Upper lobe of right lung (tissue), 1 donor: ENCODE measurements around the gene RBM23. TPM values are rescaled to one million over a fixed set of nuclear protein-coding genes. Genes with fewer than 3 reads are reported as not detected.

ENCODE experiments used
- ATAC-seq: fragments of 200-7000 bp; cut with Tn5 transposase; one replicate; pipeline ENCODE4 v1.9.1; 2020; ENCODE audit warnings: mild to moderate bottlenecking, moderate library complexity
- DNase-seq: peaks from one replicate; pipeline ENCODE4 v3.0.0-alpha.2; 2020
- H3K27ac ChIP-seq: fragments of 200-600 bp; one replicate; pipeline ENCODE4 v1.8.0; 2022
- H3K27me3 ChIP-seq: fragments of 200-600 bp; one replicate; pipeline ENCODE4 v1.8.0; 2022; ENCODE audit warnings: mild to moderate bottlenecking
- H3K36me3 ChIP-seq: fragments of 200-600 bp; one replicate; pipeline ENCODE4 v1.8.0; 2022
- H3K4me1 ChIP-seq: fragments of 200-600 bp; one replicate; pipeline ENCODE4 v1.8.0; 2022
- H3K4me3 ChIP-seq: fragments of 200-600 bp; one replicate; pipeline ENCODE4 v1.8.0; 2022; ENCODE audit warnings: mild to moderate bottlenecking
- H3K9me3 ChIP-seq: fragments of 200-600 bp; one replicate; pipeline ENCODE4 v1.8.0; 2022
- CTCF ChIP-seq: fragments of 200-600 bp; IDR thresholded peaks from one replicate; pipeline ENCODE4 v1.8.0; 2022; ENCODE audit warnings: antibody characterized with exemption
- intact Hi-C: fragments of 100-400 bp; cut with DNase I; formaldehyde crosslinking; loops from one replicate; pipeline ENCODE4 v1.11.0; 2022
- total RNA-seq: library from RNA; stranded (reverse); fragmentation: NEBNext Ultra II Directional; extraction: Animal tissue kit (Norgen Biotek cat#: 25700); gene quantifications from one replicate; pipeline ENCODE4 v1.2.1, GENCODE V29; 2021
- donor health status: DM: no; HTN: yes; CAD: no; lungs with severe emphysema.

RBM23 gene
- total RNA-seq, 1 donor from 2014 or later, result 83.5 TPM

- intact Hi-C loops, result no loop called here
- H3K27ac ChIP-seq, result peak overlapping the region; percentile 85
- H3K4me1 ChIP-seq, result peaks cover 17% of the 10 kb centered on the region
- no peaks in the 10 kb centered on the region for H3K27me3 ChIP-seq
- no peak for TF ChIP-seq CTCF
- peak overlapping the region; percentile 89 for H3K4me3 ChIP-seq
- H3K9me3 ChIP-seq, result no peaks in the 10 kb centered on the region
- ATAC-seq, result no peak
- no peak for DNase-seq
- H3K36me3 ChIP-seq, result peaks cover 23% of the 10 kb centered on the region
These were observed 11.0 kb upstream of the RBM23 start for GRCh38 chr14:22929961-22930364.

GRCh38 chr14:22929104-22929960 is 10.4 kb upstream of the RBM23 start, which contains the start of gene PRMT5:
TSS of gene PRMT5 (minus strand) at chr14:22929376. CDS start at chr14:22929361, 15 bp downstream.
- DNase-seq (peak; percentile 98), ATAC-seq (peak; percentile 98)
- H3K27me3 ChIP-seq, result no peaks in the 10 kb centered on the region
- intact Hi-C loops, result no loop called here
- peak within 1 kb of the TSS; percentile 87 for H3K27ac ChIP-seq
- TF ChIP-seq CTCF, result no peak
- H3K4me3 ChIP-seq, result peak within 1 kb of the TSS; percentile 89
- H3K4me1 ChIP-seq, result peaks cover 17% of the 10 kb centered on the region
- peaks cover 29% of the 10 kb centered on the region for H3K36me3 ChIP-seq
- H3K9me3 ChIP-seq, result no peaks in the 10 kb centered on the region

GRCh38 chr14:22928237-22929103 is 9.5 kb upstream of the RBM23 start:
- TF ChIP-seq CTCF, result no peak
- Histone ChIP-seq H3K4me3 (peak overlapping the region; percentile 89), H3K27me3 (no peaks in the 10 kb centered on the region), H3K4me1 (peaks cover 17% of the 10 kb centered on the region), H3K27ac (peak overlapping the region; percentile 87), H3K36me3 (peaks cover 38% of the 10 kb centered on the region), H3K9me3 (no peaks in the 10 kb centered on the region)
- DNase-seq (no peak), ATAC-seq (no peak)
- intact Hi-C loops, result no loop called here

GRCh38 chr14:22926316-22926715 is 7.4 kb upstream of the RBM23 start:
- TF ChIP-seq CTCF, result no peak
- Histone ChIP-seq H3K4me3 (no peak overlapping the region), H3K4me1 (peaks cover 17% of the 10 kb centered on the region), H3K36me3 (peaks cover 57% of the 10 kb centered on the region), H3K27me3 (no peaks in the 10 kb centered on the region), H3K9me3 (no peaks in the 10 kb centered on the region), H3K27ac (no peak overlapping the region)
- DNase-seq, result no peak
- no peak for ATAC-seq
- intact Hi-C loops, result no loop called here

GRCh38 chr14:22925513-22925912 is 6.6 kb upstream of the RBM23 start:
- no peaks in the 10 kb centered on the region for H3K9me3 ChIP-seq
- no peak for ATAC-seq
- no peak for DNase-seq
- H3K36me3 ChIP-seq, result peaks cover 65% of the 10 kb centered on the region
- H3K27me3 ChIP-seq, result no peaks in the 10 kb centered on the region
- H3K27ac ChIP-seq, result no peak overlapping the region
- peaks cover 17% of the 10 kb centered on the region for H3K4me1 ChIP-seq
- intact Hi-C loops, result no loop called here
- no peak overlapping the region for H3K4me3 ChIP-seq
- TF ChIP-seq CTCF, result no peak
